K562 (cell line): Measurements from ENCODE around the gene LRRC15. TPM values are rescaled to one million over a fixed set of nuclear protein-coding genes. Genes with fewer than 3 reads are reported as not detected.

Experiments
- ATAC-seq: fragments of 200-7000 bp; cut with Tn5 transposase; 3 replicates; pipeline ENCODE4 v1.9.1; 2020; ENCODE audit warnings: moderate library complexity
- BruUV-seq: library from RNA; stranded (reverse); fragments of 400-500 nt; replicated peaks from 2 replicates; lab custom pipeline; 2021; lab: Mats Ljungman, UMichigan
- CTCF ChIA-PET: fragments of 300-600 bp; formaldehyde crosslinking; extraction: SDS; loops from one replicate; lab custom pipeline; 2021; ENCODE audit warnings: low intra/inter-chr PET ratio; lab: Yijun Ruan, JAX
- POLR2A ChIA-PET: fragments of 300-600, 350-650 bp; sonication (Branson Sonifier 250); formaldehyde crosslinking; extraction: SDS; loops from one replicate; lab custom pipeline; 2021; ENCODE audit warnings: antibody characterized with exemption, inconsistent platforms; lab: Yijun Ruan, JAX
- DNase-seq, 4 experiments: peaks; one replicate each; pipeline versions ENCODE4 v3.0.0 to v3.0.0-alpha.2; 2011 to 2018; ENCODE audit warnings: low spot score in 3 of 4, mixed read lengths in 3 of 4; ENCODE audit errors: extremely low read depth in 1 of 4
- FAIRE-seq: peaks from 2 replicates; lab custom pipeline; 2011; peaks lifted over from hg19 to GRCh38; lab: Jason Lieb, UNC
- H2AFZ ChIP-seq: 2 replicates; pipeline ENCODE4 v1.6.0; 2011; ENCODE audit warnings: low read depth, low read length, control low read depth, inconsistent platforms
- H3K27ac ChIP-seq: fragments of 200-600 bp; 3 replicates; pipeline ENCODE4 v1.8.0; 2011; ENCODE audit warnings: low read depth, mild to moderate bottlenecking, control low read depth, inconsistent platforms, low read length, moderate library complexity, mixed read lengths; ENCODE audit errors: extremely low read depth
- H3K27me3 ChIP-seq, 2 experiments: fragments of 300-600 bp in 1 of 2; 2 replicates in 1 of 2; 3 replicates in 1 of 2; pipeline versions ENCODE4 v1.6.0 to v1.8.0; 2011; ENCODE audit warnings: inconsistent platforms in 2 of 2, low read length in 2 of 2, mild to moderate bottlenecking in 1 of 2, mixed read lengths in 1 of 2, moderate library complexity in 1 of 2; ENCODE audit not compliant: control insufficient read depth in 2 of 2, insufficient read depth in 2 of 2
- H3K36me3 ChIP-seq: fragments of 300-600 bp; 3 replicates; pipeline ENCODE4 v1.8.0; 2011; ENCODE audit warnings: mild to moderate bottlenecking, low read length, inconsistent platforms; ENCODE audit not compliant: control insufficient read depth, insufficient read depth
- H3K4me1 ChIP-seq, 2 experiments: fragments of 200-600 bp in 1 of 2; replicated peaks in 1 of 2; 2 replicates in 1 of 2; 3 replicates in 1 of 2; pipeline versions ENCODE4 v1.5.1 to v1.8.0; 2011; ENCODE audit warnings: inconsistent platforms in 2 of 2, low read length in 2 of 2, mild to moderate bottlenecking in 1 of 2, mixed read lengths in 1 of 2, moderate library complexity in 1 of 2; ENCODE audit not compliant: control insufficient read depth in 2 of 2, insufficient read depth in 2 of 2
- H3K4me2 ChIP-seq: 2 replicates; pipeline ENCODE4 v1.6.1; 2011; ENCODE audit warnings: low read length, control low read depth, inconsistent platforms, mixed read lengths; ENCODE audit not compliant: insufficient read depth
- H3K4me3 ChIP-seq: fragments of 200-600 bp; sonication (generic), shearing (Covaris generic); 2 replicates; pipeline ENCODE4 v1.5.1; 2016; ENCODE audit warnings: control low read depth, inconsistent platforms
- H3K79me2 ChIP-seq: fragments of 200-600 bp; 3 replicates; pipeline ENCODE4 v1.8.0; 2011; ENCODE audit warnings: low read length, inconsistent platforms; ENCODE audit not compliant: control insufficient read depth, insufficient read depth
- H3K9ac ChIP-seq, 2 experiments: 2 replicates each; pipeline versions ENCODE4 v1.6.0 to v1.6.1; 2011; ENCODE audit warnings: low read depth in 2 of 2, low read length in 2 of 2, control low read depth in 1 of 2, inconsistent platforms in 1 of 2, mild to moderate bottlenecking in 1 of 2, mixed read lengths in 1 of 2; ENCODE audit not compliant: insufficient read depth in 1 of 2
- H3K9me1 ChIP-seq: one replicate; pipeline ENCODE4 v1.6.0; 2011; ENCODE audit warnings: inconsistent platforms, mild to moderate bottlenecking, low read length, moderate library complexity; ENCODE audit not compliant: control insufficient read depth, insufficient read depth
- H3K9me3 ChIP-seq: replicated peaks from 2 replicates; pipeline ENCODE4 v1.5.1; 2011; ENCODE audit warnings: low read depth, low read length, inconsistent platforms; ENCODE audit not compliant: control insufficient read depth, insufficient read depth
- H4K20me1 ChIP-seq: replicated peaks from 2 replicates; pipeline ENCODE4 v1.6.1; 2011; ENCODE audit warnings: low read length, inconsistent platforms, mixed read lengths; ENCODE audit not compliant: control insufficient read depth, insufficient read depth
- IRF2 ChIP-seq: sonication (generic); formaldehyde crosslinking; IDR thresholded peaks from 2 replicates; pipeline ENCODE4 v1.8.1; 2022; ENCODE audit warnings: mild to moderate bottlenecking, missing genetic modification reagents
- MAFF ChIP-seq: IDR thresholded peaks from 2 replicates; pipeline ENCODE4 v1.6.1; 2012; ENCODE audit warnings: low read length, improper control_type of control experiment
- MYC ChIP-seq, 2 experiments: fragments of 250-450 bp in 1 of 2; sonication (Bioruptor Pico) in 1 of 2; IDR thresholded peaks; 2 replicates each; pipeline versions ENCODE4 v1.5.1 to v1.6.1; 2012 to 2021; ENCODE audit warnings: low read depth in 2 of 2, borderline replicate concordance in 1 of 2, improper control_type of control experiment in 1 of 2, low read length in 1 of 2, mild to moderate bottlenecking in 1 of 2, moderate library complexity in 1 of 2
- NCOA4 ChIP-seq: fragments of 450-650 bp; IDR thresholded peaks from 2 replicates; pipeline ENCODE4 v1.6.1; 2018; ENCODE audit warnings: mild to moderate bottlenecking; ENCODE audit not compliant: partially characterized antibody
- POLR2B ChIP-seq: fragments of 450-650 bp; IDR thresholded peaks from 2 replicates; pipeline ENCODE4 v1.6.1; 2018; ENCODE audit warnings: low read depth; ENCODE audit not compliant: partially characterized antibody
- SLC30A9 ChIP-seq: fragments of 250-450 bp; sonication (Bioruptor Pico); IDR thresholded peaks from 2 replicates; pipeline ENCODE4 v1.8.0; 2022; ENCODE audit warnings: mild to moderate bottlenecking, moderate library complexity
- TRIM28 ChIP-seq: fragments of 450-650 bp; IDR thresholded peaks from 2 replicates; pipeline ENCODE4 v1.6.1; 2017
- WGBS: fragments of 100-300 bp; shearing (Covaris generic); methylation state at CpG from one replicate; pipeline ENCODE4 v1.1.6; 2016; ENCODE audit warnings: low coverage, mixed read lengths; ENCODE audit not compliant: insufficient coverage; ENCODE audit errors: missing lambda C conversion rate; 5-methylcytosine and 5-hydroxymethylcytosine counted together
- in situ Hi-C: fragments of 300-500 bp; cut with MboI; formaldehyde crosslinking; loops from 4 replicates; pipeline ENCODE4 v1.15.0; 2018; ENCODE audit warnings: inconsistent platforms, mixed read lengths
- intact Hi-C: fragments of 100-400 bp; cut with micrococcal nuclease; formaldehyde crosslinking; loops from 2 replicates; pipeline ENCODE4 v1.14.2; 2022
- polyA plus RNA-seq, 8 experiments: library from polyadenylated mRNA; depleted of rRNA in 4 of 8; stranded (reverse) in 5 of 8; unstranded in 3 of 8; fragments of >200 nt; fragmentation: Nextera tagmentation in 2 of 8; fragmentation: Illumina TruSeq in 1 of 8; extraction: Ambion mirVana in 2 of 8; extraction: Trizol in 1 of 8; gene quantifications; 2 replicates each; pipeline versions ENCODE4 v1.2.1 to v1.2.3, GENCODE V29; 2011 to 2014; ENCODE audit warnings: inconsistent platforms in 1 of 8, missing spikeins in 1 of 8
- total RNA-seq, 7 experiments: library from RNA; depleted of rRNA in 6 of 7; stranded (reverse); fragments of >200 nt in 6 of 7; fragmentation: Illumina TruSeq in 2 of 7; extraction: Trizol in 2 of 7; gene quantifications; 2 replicates each; pipeline versions ENCODE4 v1.2.1 to v1.2.3, GENCODE V29; 2011 to 2021; ENCODE audit warnings: low replicate concordance in 1 of 7

LRRC15 gene
- total and polyA plus RNA-seq, 9 of the 15 experiments (the other 6 are each of a cell fraction or from before 2014, with no cell fraction given): not detected

DNA sequence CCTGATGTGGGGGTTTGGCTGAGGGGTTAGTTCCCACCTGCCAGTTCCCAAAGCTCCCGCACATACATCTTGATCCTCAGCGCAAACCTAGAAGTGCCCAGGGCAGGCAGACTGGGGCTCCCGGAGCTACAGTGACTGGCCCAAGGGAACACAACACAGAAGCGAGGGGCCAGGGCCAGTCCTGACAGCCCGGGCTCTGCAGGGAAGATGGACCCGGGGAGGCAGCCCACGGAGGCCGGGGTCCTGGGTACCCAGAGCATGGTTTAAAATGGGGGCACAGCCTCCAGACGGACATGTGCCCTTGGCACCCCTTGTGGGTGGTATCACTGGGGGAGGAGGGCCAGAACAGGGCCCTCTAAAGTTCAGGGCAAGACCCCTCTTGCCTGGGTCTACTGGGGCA lies 23.5 kb downstream of the LRRC15 start:
- H3K79me2 ChIP-seq: no peaks in the 10 kb centered on the region
- FAIRE-seq (no peak), ATAC-seq (no peak), DNase-seq (no peak)
- in situ Hi-C loops: loop anchor here (25.0 kb wide), 1 partner anchor 1884 kb away; no protein-coding TSS in a partner anchor
- H4K20me1 ChIP-seq: peaks cover 6% of the 10 kb centered on the region
- 0% methylated on average over 8 of the region's 9 CpGs for WGBS
- H3K27ac ChIP-seq: no peak overlapping the region
- no peak overlapping the region for H2AFZ ChIP-seq
- TF ChIP-seq NCOA4 (no peak), SLC30A9 (CRISPR knock-in tag) (no peak), MYC (IDR thresholded peaks at IDR 0.05; ENCODE audit: low read depth, low read length) (no peak), MYC (CRISPR knock-in tag; IDR thresholded peaks at IDR 0.05; ENCODE audit: borderline replicate concordance, low read depth) (no peak), POLR2B (no peak), TRIM28 (no peak), MAFF (no peak), IRF2 (no peak)
- H3K9ac ChIP-seq: no peak overlapping the region
- no peaks in the 10 kb centered on the region for H3K36me3 ChIP-seq
- H3K9me3 ChIP-seq: no peaks in the 10 kb centered on the region
- no TSS peak for BruUV-seq
- H3K9me1 ChIP-seq: no peaks in the 10 kb centered on the region
- no peak overlapping the region for H3K4me2 ChIP-seq
- peaks cover 0 to 9% of the 10 kb centered on the region in 2 experiments; a peak in 2 of 5 replicates for H3K4me1 ChIP-seq
- CTCF ChIA-PET: no interaction called here
- H3K4me3 ChIP-seq: no peak overlapping the region
- intact Hi-C loops: no loop called here
- POLR2A ChIA-PET: interaction anchor here (0.6 to 1.3 kb wide), 3 partner anchors 14 to 207 kb away, joined by 3 to 4 read pairs (median 3); no protein-coding TSS in a partner anchor
- H3K27me3 ChIP-seq: peaks cover 24 to 54% of the 10 kb centered on the region in 2 experiments; a peak in 4 of 5 replicates
